Caco-2 (cell line): Measurements from ENCODE around the gene HOTAIR. TPM values are rescaled to one million over a fixed set of nuclear protein-coding genes. Genes with fewer than 3 reads are reported as not detected.

ENCODE experiments used
- BruUV-seq: library from RNA; stranded (reverse); fragments of 400-500 nt; replicated peaks from 2 replicates; lab custom pipeline; 2021; lab: Mats Ljungman, UMichigan
- CTCF ChIA-PET: fragments of 300-600 bp; sonication (Branson Sonifier 250); formaldehyde crosslinking; loops from one replicate; lab custom pipeline; 2022; ENCODE audit warnings: antibody characterized with exemption; lab: Charles Lee
- POLR2A ChIA-PET: fragments of 300-600 bp; sonication (Branson Sonifier 250); formaldehyde crosslinking; loops from one replicate; lab custom pipeline; 2022; ENCODE audit warnings: antibody characterized with exemption; lab: Charles Lee
- DNase-seq, 2 experiments: peaks; one replicate each; pipeline versions ENCODE4 v3.0.0 to v3.0.0-alpha.2; 2020 to 2022
- H3K27me3 ChIP-seq: replicated peaks from 2 replicates; pipeline ENCODE4 v1.6.0; 2011; ENCODE audit warnings: low read length; ENCODE audit not compliant: control insufficient read depth, insufficient read depth
- H3K36me3 ChIP-seq: 2 replicates; pipeline ENCODE4 v1.5.1; 2011; ENCODE audit warnings: low read length; ENCODE audit not compliant: control insufficient read depth, insufficient read depth
- H3K4me1 ChIP-seq: fragments of 250-450 bp; sonication (Bioruptor Pico); 2 replicates; pipeline ENCODE4 v1.5.1; 2020; ENCODE audit warnings: mild to moderate bottlenecking
- H3K4me3 ChIP-seq: 2 replicates; pipeline ENCODE4 v1.5.1; 2011; ENCODE audit warnings: low read depth, mild to moderate bottlenecking, control low read depth, low read length
- H3K9me3 ChIP-seq: fragments of 250-450 bp; sonication (Bioruptor Pico); 2 replicates; pipeline ENCODE4 v1.5.1; 2020; ENCODE audit warnings: mild to moderate bottlenecking, moderate library complexity
- H3K27ac Mint-ChIP-seq: one replicate; pipeline ENCODE4 v1.8.0; 2022; ENCODE audit warnings: mixed read lengths; ENCODE audit not compliant: unreplicated experiment
- H3K27me3 Mint-ChIP-seq: one replicate; pipeline ENCODE4 v1.8.0; 2022; ENCODE audit warnings: mixed read lengths; ENCODE audit not compliant: insufficient read depth, unreplicated experiment
- H3K36me3 Mint-ChIP-seq: one replicate; pipeline ENCODE4 v1.8.0; 2022; ENCODE audit warnings: mild to moderate bottlenecking, mixed read lengths; ENCODE audit not compliant: insufficient read depth, unreplicated experiment
- H3K4me1 Mint-ChIP-seq: one replicate; pipeline ENCODE4 v1.8.0; 2022; ENCODE audit warnings: low read depth, mixed read lengths; ENCODE audit not compliant: unreplicated experiment
- H3K4me3 Mint-ChIP-seq: one replicate; pipeline ENCODE4 v1.8.0; 2022; ENCODE audit warnings: mild to moderate bottlenecking, moderate library complexity, mixed read lengths; ENCODE audit not compliant: unreplicated experiment
- H3K9me3 Mint-ChIP-seq: one replicate; pipeline ENCODE4 v1.8.0; 2022; ENCODE audit warnings: mixed read lengths; ENCODE audit not compliant: unreplicated experiment
- intact Hi-C: fragments of 100-400 bp; cut with micrococcal nuclease; formaldehyde crosslinking; loops from one replicate; pipeline ENCODE4 v1.10.0; 2022; ENCODE audit not compliant: unreplicated experiment
- total RNA-seq: library from RNA; stranded (reverse); gene quantifications from 2 replicates; pipeline ENCODE4 v1.2.3, GENCODE V29; 2022
- TF ChIP-seq, protein P1 (sequence below), 2 experiments: fragments of 200-600 bp in 1 of 2; IDR thresholded peaks; 1 replicate in 1 of 2; 2 replicates in 1 of 2; pipeline versions ENCODE4 v1.5.1 to v1.8.0; 2011 to 2022; ENCODE audit warnings: antibody characterized with exemption in 1 of 2, control low read depth in 1 of 2, inconsistent platforms in 1 of 2, low read depth in 1 of 2, low read length in 1 of 2, mild to moderate bottlenecking in 1 of 2, moderate library complexity in 1 of 2; ENCODE audit not compliant: insufficient read depth in 1 of 2, severe bottlenecking in 1 of 2, unreplicated experiment in 1 of 2

Gene HOTAIR
- total RNA-seq, 1 experiment from 2014 or later, result 1.9 TPM

DNA sequence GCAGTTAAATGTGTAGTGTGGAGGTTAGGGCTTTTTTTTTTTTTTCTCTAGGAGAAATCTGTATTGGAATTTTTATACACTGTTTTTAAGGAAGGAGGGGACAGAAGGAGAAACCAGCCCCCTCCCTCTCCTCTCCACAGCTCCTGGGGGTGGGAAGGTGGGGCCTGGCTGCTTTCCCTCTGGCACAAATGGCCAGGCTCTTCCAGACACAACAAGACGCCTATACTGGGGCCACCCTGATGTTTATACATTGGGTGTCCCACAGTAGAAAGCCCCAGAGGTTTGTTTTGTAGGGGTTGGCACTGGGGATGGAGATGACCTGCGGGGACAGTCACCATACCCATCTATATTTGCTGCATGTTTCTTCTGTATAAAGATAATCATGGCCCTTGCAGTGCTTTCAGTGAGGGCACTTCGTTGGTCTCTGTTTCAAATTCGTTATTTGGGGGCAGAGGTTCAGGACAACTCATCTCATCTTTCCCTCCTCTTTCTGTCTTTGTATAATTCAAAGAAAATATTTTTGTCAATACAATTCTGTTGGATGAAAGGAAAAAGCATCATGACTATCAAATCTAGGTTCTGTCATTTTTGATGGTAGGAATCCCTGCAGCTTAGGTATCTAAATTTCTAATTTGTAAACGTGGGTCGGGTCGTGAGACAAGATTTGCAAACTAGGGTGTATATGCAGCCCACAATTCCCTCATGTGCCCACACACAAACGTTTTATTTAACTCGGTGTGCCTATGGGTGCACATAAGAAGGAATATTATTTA is 2.3 kb upstream of the HOTAIR start:
- ChIA-PET POLR2A (interaction anchor here (2.2 kb wide), 1 partner anchor 37 kb away, joined by 15 read pairs; no protein-coding TSS in a partner anchor), CTCF (interaction anchor here (0.8 kb wide), 1 partner anchor 11 kb away, joined by 4 read pairs; no protein-coding TSS in a partner anchor)
- no peak for DNase-seq
- Mint-ChIP-seq H3K4me3 (peak overlapping the region; percentile 68), H3K36me3 (no peaks in the 10 kb centered on the region), H3K9me3 (no peaks in the 10 kb centered on the region), H3K27me3 (no peaks in the 10 kb centered on the region), H3K27ac (no peak overlapping the region), H3K4me1 (peaks cover 23% of the 10 kb centered on the region)
- H3K27me3 ChIP-seq, result no peaks in the 10 kb centered on the region
- peaks cover 30% of the 10 kb centered on the region for H3K4me1 ChIP-seq
- H3K9me3 ChIP-seq, result no peaks in the 10 kb centered on the region
- TF ChIP-seq, protein P1, sequence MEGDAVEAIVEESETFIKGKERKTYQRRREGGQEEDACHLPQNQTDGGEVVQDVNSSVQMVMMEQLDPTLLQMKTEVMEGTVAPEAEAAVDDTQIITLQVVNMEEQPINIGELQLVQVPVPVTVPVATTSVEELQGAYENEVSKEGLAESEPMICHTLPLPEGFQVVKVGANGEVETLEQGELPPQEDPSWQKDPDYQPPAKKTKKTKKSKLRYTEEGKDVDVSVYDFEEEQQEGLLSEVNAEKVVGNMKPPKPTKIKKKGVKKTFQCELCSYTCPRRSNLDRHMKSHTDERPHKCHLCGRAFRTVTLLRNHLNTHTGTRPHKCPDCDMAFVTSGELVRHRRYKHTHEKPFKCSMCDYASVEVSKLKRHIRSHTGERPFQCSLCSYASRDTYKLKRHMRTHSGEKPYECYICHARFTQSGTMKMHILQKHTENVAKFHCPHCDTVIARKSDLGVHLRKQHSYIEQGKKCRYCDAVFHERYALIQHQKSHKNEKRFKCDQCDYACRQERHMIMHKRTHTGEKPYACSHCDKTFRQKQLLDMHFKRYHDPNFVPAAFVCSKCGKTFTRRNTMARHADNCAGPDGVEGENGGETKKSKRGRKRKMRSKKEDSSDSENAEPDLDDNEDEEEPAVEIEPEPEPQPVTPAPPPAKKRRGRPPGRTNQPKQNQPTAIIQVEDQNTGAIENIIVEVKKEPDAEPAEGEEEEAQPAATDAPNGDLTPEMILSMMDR (IDR thresholded peaks at IDR 0.05; ENCODE audit: insufficient read depth in 1 of 2, low read depth in 1 of 2, low read length in 1 of 2, severe bottlenecking in 1 of 2, unreplicated experiment in 1 of 2), result no peak
- H3K36me3 ChIP-seq, result no peaks in the 10 kb centered on the region
- BruUV-seq, result no TSS peak
- intact Hi-C loops, result loop anchor here (5.0 kb wide), 1 partner anchor 40 kb away; no protein-coding TSS in a partner anchor
- peak overlapping the region; percentile 43 for H3K4me3 ChIP-seq

DNA sequence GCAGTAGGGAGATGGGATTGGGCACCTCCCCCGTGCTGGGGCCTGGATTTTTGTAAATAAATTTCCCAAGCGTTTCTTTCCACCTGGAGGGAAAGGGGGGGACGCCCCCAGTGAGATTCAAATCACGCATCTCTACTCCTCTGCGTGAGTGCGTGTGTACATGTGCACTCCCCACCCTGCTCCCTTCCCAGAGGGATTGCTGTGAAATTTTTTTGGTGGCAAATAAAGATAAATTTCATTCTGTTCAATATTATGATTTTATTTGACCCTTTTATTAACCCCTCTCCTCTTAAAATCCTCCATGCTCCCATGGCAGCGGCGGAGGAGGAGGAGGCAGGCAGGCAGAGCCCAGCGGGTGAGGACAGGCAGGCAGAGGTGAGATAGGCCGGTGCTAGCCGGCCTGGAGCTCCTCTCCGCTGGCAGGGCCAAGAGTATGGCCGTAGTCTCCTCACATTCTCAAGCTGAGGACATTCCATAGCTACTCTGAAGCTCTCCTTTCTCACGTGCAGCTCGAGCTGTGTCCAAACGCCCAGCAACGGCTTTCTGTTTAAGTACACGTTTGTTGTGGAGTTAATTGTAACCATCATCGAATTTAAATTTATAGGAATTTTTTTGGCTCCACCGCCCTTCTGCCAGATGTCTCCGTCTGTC is 1.5 kb upstream of the HOTAIR start:
- no TSS peak for BruUV-seq
- POLR2A ChIA-PET, result no interaction called here
- Histone ChIP-seq H3K36me3 (no peaks in the 10 kb centered on the region), H3K9me3 (no peaks in the 10 kb centered on the region), H3K4me1 (peaks cover 30% of the 10 kb centered on the region), H3K27me3 (no peaks in the 10 kb centered on the region), H3K4me3 (no peak overlapping the region)
- Mint-ChIP-seq H3K9me3 (no peaks in the 10 kb centered on the region), H3K27ac (no peak overlapping the region), H3K4me3 (peak overlapping the region; percentile 83), H3K36me3 (no peaks in the 10 kb centered on the region), H3K27me3 (no peaks in the 10 kb centered on the region), H3K4me1 (peaks cover 23% of the 10 kb centered on the region)
- TF ChIP-seq, protein P1 (IDR thresholded peaks at IDR 0.05; ENCODE audit: insufficient read depth in 1 of 2, low read depth in 1 of 2, low read length in 1 of 2, severe bottlenecking in 1 of 2, unreplicated experiment in 1 of 2), result no peak
- intact Hi-C loops, result loop anchor here (5.0 kb wide), 1 partner anchor 41 kb away; no protein-coding TSS in a partner anchor
- no peak for DNase-seq
- CTCF ChIA-PET, result no interaction called here

DNA sequence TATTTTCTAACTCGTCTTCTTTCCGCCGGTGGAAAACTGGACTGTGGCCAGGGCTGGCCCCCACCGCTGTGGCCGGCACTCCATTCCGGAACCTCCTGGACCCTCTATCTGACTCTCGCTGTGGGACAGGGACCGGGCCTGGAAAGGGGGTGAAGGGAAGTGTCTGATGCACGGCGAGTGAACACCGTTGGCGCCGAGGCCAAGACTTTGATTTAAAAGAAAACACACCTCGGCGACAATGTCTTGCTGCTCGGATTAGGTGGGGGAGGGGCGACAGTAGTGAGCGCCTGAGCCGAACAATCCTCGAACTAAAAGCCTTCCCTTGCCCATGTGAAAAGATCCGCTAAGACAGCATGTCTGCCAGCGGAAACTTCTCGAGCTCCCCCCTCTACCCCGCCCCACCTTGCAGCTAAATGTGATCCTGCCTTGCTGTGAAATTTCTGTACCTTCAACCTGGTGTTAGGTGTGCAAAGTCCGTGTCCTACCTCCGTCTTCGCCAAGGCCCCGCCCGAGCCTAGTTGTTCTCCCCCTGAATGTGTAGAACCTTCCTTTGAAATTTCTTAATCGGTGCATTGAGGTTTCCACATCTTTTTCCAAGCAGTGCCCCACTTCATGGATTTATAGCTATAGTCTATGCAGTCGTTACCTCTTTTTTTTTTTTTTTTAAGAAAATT is 862 bp upstream of the HOTAIR start:
- Histone ChIP-seq H3K27me3 (no peaks in the 10 kb centered on the region), H3K36me3 (no peaks in the 10 kb centered on the region), H3K4me1 (peaks cover 30% of the 10 kb centered on the region), H3K4me3 (no peak overlapping the region), H3K9me3 (no peaks in the 10 kb centered on the region)
- intact Hi-C loops, result loop anchor here (5.0 kb wide), 1 partner anchor 42 kb away; no protein-coding TSS in a partner anchor
- no peaks in the 10 kb centered on the region for H3K27me3 Mint-ChIP-seq
- H3K27ac Mint-ChIP-seq, result peak overlapping the region; percentile 73
- H3K9me3 Mint-ChIP-seq, result no peaks in the 10 kb centered on the region
- TF ChIP-seq, protein P1 (IDR thresholded peaks at IDR 0.05; ENCODE audit: insufficient read depth in 1 of 2, low read depth in 1 of 2, low read length in 1 of 2, severe bottlenecking in 1 of 2, unreplicated experiment in 1 of 2), result no peak
- peak overlapping the region; percentile 83 for H3K4me3 Mint-ChIP-seq
- DNase-seq, result no peak
- H3K36me3 Mint-ChIP-seq, result no peaks in the 10 kb centered on the region
- ChIA-PET CTCF (no interaction called here), POLR2A (no interaction called here)
- BruUV-seq, result TSS peak; percentile 34
- H3K4me1 Mint-ChIP-seq, result peaks cover 20% of the 10 kb centered on the region
